ENCODE measurements around the gene CHTF8.
"Not testable (repeated sequence)": the region's sequence is repeated elsewhere in the genome, so short reads cannot be mapped to it uniquely, and the experiment has no call there.

CHTF8 gene

DNA sequence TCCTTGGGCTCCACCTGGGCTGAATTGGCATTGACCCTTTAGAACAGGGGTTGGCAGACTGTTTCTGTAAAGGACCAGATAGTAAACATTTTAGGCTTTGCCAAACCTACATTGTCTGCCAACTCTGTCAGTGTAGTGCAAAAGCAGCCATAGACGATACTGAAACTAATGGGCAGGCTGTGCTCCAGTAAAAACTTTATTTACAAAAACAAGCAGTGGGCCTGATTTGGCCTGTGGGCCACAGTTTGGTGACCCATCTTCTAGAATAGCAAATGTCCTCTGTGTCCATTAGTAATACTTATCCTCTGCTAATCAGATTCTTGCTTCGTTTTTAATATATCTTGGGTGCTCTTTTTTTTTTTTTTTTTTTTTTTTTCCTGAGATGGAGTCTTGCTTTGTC lies 6.2 kb upstream of the CHTF8 start:
- no peak for DNase-seq

DNA sequence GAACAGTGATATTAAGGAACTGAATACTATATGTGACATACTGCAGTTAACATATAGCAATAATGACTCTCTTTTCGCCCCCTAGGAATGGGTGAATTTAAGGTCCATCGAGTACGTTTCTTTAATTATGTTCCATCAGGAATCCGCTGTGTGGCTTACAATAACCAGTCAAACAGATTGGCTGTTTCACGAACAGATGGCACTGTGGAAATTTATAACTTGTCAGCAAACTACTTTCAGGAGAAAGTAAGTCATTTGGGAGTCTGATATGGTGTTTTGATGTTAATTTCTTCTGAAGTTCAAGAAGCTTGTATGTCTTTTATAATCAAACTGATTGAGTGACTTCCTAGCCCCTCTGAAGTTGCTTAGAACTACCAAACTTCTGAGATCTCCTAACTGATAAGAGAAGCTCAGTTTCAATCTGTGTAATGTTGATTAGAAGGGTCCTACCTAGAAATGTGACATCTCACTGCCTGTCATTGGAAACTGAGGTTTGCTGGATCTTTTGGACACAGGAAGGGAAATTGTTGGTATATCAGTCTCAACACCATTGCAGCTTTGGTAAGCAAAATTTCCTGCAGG lies 1.1 kb upstream of the CHTF8 start:
- no peak for DNase-seq

- DNase-seq: peak; percentile 49 to 55
Measured at GRCh38 chr16:69131839-69132423, 457 bp downstream of the CHTF8 start.

DNA sequence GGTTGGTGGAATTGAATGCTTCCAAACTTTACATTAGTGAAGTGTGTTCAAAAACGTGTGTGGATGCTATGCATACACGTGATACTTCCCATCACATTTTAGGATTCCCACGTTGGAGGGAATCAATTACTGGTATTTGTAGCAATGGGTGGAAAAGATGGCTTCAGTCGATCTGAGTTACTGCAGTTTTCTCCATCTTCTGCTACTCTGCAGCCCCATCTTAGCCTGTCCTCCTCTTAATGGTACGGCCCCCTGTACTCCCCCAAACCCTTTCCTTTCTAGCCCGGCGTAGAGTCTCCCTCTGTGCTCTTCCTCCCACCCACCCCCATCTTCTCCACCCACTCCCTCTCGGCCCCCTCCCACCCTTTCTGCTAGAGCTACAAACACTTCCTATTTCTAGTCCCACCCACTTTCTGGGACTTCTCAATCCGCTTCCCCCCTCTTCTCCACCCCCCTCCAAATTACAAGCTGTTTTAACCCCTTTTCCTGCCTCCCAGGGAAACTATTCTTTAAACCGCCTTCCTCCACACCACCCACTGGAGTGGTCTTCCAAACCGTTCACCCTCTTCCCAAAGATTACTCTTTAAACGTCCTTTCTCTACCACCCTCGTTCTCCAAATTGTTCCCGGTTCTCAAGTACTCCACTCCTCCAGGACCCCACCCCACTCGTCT lies 1.1 kb downstream of the CHTF8 start:
- DNase-seq: peak; percentile 49 to 57

- DNase-seq: no peak
Measured at GRCh38 chr16:69130461-69130860, 1.9 kb downstream of the CHTF8 start.

DNA sequence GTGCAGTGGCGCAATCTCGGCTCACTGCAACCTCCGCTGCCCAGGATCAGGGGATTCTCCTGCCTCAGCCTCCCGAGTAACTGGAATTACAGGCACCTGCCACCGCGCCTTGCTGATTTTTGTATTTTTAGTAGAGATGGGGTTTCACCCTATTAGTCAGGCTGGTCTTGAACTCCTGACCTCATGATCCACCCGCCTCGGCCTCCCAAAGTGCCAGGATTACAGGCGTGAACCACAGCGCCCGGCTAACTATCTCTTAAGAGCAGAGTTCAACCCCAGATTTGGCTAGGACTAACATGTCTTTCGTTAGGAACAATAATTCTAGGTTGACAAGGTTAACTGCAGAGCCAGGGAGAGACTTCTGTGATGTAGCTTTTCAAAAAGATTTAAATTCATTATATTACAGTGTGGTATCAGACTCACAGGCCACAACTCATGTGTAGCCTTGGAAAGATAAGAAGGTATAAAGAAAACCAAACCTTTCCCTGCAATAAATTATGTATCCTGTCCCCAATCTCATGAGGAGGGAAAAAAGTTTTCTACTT lies 4.3 kb downstream of the CHTF8 start:
- DNase-seq: no peak

DNA sequence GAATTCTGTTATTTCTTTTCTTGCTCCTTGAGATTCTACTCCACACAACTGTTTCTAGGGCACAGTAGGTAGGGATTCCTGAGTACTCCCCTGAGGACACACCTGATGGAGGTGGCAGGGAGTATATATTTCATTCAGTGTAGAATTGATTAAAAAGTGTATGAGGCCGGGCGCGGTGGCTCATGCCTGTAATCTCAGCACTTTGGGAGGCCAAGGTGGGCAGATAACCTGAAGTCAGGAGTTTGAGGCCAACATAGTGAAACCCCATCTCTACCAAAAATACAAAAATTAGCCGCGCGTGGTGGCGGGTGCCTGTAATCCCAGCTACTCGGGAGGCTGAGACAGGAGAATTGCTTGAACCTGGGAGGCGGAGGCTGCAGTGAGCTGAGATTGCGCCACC lies 5.6 kb downstream of the CHTF8 start:
- DNase-seq: not testable (repeated sequence)

DNA sequence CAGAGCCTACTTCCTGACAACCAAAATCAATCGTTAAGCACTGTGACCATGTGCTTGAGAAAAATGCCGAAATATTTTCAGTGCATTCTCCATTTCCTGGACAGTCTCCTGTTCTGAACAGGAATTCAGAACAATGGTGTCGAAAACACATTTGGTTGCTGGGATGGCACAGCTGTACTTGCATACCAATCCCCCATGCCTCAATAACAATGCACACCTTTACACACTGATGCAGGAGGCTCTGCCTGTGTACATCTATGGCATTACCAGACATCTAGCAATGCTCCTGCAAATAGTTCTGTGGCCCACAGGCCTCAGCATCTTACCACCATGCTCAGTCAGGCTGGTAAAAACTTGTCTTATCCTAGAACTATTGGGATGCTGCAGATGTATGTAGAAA lies 6.2 kb downstream of the CHTF8 start:
- no peak for DNase-seq

DNA sequence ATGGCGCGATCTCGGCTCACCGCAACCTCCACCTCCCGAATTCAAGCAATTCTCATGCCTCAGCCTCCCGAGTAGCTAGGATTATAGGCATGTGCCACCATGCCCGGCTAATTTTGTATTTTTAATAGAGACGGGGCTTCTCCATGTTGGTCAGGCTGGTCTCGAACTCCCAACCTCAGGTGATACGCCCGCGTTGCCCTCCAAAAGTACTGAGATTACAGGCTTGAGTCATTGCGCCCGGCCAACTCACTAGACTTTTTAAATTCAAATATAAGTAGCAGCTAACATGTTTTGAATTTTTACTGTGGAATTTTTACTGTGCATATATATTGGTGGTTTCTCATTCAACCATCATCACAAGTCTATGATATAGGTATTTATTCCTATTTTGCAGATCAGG lies 7.4 kb downstream of the CHTF8 start:
- not testable (repeated sequence) for DNase-seq

DNA sequence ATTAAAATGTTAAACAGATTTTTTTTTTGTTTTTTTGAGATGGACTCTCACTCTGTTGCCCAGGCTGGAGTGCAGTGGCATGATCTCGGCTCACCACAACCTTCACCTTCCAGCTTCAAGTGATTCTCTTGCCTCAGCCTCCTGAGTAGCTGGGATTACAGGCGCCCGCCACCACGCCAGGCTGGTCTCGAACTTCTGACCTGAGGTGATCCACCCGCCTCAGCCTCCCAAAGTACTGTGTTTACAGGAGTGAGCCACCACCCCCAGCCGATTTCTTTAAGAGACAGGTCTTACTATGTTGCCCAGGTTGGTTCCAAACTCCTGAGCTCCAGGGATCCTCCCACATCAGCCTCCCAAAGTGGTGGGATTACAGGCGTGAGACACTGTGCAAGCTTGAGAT lies 8.0 kb downstream of the CHTF8 start:
- DNase-seq: not testable (repeated sequence)

DNA sequence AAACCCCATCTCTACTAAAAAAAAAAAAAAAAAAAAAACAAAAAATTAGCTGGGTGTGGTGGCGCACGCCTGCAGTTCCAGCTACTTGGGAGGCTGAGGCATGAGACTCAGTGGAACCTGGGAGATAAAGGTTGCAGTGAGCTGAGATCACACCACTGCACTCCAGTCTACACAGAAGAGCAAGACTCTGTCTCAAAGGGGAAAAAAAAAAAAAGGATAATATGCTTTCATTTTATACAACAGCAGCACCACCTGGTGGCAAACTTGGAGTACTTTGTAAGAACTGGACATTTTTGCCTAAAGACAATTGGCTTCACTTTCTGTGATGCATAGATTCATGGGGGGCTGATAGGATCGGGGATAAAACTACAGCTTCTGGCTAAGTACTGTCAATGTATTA lies 8.5 kb downstream of the CHTF8 start:
- peak; percentile 61 to 71 for DNase-seq

DNA sequence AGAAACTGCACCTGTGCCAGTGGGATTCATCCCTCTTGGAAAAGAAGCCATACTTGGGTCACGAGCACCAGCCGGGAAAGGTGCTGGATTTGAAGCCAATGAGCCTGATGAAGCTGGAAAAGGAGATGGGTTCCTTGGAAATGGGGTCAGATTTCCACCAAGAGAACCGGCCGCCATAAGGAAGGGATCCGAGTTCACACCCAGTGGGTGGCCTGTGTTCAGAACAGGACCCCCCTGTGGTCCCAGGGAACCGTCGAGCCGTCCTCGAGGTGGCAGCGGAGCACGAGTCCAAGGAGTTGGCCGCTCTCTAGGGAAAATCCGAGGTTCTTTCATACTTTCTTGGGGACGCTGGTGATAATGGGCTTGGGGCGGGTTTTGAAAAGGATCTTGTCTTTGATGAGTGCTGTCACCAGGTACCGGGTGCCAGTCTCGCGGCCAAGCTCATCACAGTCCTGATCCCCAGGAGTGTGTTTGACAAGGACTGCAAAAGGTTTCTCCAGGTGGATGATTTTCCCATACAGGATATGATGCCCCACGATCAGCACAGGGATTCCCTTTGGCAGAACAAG lies 12.2 kb downstream of the CHTF8 start:
- no peak for DNase-seq

- DNase-seq: no peak
Measured at GRCh38 chr16:69119536-69119935, 12.9 kb downstream of the CHTF8 start.

DNA sequence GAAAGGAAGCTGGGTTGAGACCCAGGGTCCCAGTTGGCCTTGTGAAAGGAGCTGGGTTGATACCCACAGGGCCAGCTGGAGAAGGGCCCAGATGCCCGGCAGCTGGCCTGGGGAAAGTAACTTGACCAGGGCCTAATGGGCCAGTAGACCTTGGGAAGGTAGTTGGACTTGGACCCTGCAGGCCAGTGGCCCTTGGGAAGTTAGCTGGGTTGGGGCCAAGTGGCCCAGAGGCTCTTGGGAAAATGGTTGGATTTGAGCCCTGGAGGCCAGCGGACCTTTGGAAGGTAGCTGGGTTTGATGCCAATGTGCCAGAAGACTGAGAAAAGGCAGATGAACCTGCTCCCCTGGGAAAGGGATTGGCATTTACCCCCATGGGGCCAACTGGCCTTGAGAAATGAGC lies 13.4 kb downstream of the CHTF8 start:
- DNase-seq: no peak

GRCh38 chr16:69118468-69118867 lies 13.9 kb downstream of the CHTF8 start:
- DNase-seq: no peak

DNA sequence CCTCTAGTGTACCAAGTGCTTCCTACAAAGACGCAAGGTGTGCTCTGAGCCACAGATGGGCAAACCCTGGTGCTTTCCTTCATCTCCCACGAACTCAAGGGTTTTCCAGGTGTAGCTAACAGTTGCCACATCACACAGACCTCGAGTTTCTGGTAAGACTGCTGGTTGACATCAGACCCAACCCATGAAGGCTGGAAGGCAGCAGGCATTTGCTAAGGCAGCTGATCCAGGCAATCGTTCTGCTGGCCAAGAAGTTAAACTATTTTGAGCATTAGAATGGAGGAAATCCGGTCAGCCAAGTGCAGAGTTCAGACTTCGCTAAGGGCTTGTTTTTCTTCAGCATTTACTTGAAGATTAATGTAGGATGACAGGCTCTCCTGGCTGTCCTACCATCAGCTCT lies 15.5 kb downstream of the CHTF8 start:
- DNase-seq: no peak

GRCh38 chr16:69116256-69116875 lies 16.0 kb downstream of the CHTF8 start:
- DNase-seq: no peak

DNA sequence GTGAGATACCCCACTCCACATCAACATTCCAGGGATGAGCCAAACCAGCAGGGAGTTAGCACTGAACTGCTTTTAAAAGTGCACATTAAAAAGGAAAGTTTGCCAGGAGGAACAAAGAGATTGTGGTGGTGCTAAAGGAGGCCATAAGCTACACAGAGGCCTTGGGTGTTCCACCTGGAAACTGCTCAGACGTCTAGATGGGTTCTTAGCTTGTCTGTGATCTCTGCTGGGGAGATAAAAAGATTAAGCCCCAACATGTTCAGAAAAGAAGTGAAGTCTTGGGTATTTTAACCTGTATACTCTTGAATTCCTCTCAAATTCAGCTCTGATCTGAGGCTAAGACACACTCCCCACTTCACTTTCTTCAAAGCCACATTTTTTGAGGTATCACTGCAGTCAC lies 16.6 kb downstream of the CHTF8 start:
- DNase-seq: no peak

DNA sequence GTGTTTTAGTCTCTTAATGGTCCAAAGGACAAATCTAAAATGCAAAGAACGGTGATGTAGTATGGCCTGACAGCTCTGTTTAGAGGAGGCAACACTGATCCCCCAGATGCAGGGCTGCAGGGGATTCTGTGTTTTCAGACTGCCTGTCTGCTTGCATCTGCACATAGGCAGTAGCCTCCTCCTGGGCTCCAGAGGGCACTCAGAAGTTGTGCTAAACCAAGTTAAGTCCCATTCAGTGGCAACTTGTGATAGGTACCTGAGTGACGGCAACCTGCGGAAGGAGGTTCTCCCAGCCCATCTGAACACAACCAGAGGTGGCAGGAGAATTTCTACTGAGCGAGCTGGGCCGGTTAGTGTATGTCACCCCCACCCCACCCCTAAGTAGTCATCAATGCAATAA lies 17.0 kb downstream of the CHTF8 start:
- no peak for DNase-seq

- no peak for DNase-seq
Measured at GRCh38 chr16:69114976-69115355, 17.4 kb downstream of the CHTF8 start.

DNA sequence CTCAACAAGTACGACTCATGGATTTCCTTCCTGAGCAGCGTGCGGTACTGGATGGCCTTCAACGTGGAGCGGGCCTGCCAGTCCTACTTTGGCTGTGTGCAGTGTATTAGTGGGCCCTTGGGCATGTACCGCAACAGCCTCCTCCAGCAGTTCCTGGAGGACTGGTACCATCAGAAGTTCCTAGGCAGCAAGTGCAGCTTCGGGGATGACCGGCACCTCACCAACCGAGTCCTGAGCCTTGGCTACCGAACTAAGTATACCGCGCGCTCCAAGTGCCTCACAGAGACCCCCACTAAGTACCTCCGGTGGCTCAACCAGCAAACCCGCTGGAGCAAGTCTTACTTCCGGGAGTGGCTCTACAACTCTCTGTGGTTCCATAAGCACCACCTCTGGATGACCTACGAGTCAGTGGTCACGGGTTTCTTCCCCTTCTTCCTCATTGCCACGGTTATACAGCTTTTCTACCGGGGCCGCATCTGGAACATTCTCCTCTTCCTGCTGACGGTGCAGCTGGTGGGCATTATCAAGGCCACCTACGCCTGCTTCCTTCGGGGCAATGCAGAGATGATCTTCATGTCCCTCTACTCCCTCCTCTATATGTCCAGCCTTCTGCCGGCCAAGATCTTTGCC lies 17.9 kb downstream of the CHTF8 start:
- DNase-seq: no peak

DNA sequence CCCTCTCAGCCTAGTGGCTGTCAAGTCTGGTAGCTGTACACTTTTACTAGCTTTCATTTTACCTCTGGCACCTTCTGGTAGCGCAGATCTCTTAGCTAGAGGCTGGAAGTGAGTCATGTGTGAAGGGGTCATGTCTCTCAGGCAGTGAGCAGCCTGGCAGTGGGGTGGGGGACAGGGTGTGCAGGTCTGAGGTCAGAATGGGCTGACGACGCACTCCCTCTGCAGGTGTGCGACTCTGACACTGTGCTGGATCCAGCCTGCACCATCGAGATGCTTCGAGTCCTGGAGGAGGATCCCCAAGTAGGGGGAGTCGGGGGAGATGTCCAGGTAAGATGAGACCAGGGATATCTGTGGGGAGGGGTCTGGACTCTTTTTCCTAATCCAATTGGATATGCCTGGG lies 19.2 kb downstream of the CHTF8 start:
- no peak for DNase-seq
